ENCODE data around the gene ZNF768. TPM values are rescaled to one million over a fixed set of nuclear protein-coding genes. Genes with fewer than 3 reads are reported as not detected.

ZNF768 gene
- 37.5 to 47.8 TPM (median 45.5 TPM) in 5 replicates for total RNA-seq (2022; extraction: Qiagen RNA extraction)

DNA sequence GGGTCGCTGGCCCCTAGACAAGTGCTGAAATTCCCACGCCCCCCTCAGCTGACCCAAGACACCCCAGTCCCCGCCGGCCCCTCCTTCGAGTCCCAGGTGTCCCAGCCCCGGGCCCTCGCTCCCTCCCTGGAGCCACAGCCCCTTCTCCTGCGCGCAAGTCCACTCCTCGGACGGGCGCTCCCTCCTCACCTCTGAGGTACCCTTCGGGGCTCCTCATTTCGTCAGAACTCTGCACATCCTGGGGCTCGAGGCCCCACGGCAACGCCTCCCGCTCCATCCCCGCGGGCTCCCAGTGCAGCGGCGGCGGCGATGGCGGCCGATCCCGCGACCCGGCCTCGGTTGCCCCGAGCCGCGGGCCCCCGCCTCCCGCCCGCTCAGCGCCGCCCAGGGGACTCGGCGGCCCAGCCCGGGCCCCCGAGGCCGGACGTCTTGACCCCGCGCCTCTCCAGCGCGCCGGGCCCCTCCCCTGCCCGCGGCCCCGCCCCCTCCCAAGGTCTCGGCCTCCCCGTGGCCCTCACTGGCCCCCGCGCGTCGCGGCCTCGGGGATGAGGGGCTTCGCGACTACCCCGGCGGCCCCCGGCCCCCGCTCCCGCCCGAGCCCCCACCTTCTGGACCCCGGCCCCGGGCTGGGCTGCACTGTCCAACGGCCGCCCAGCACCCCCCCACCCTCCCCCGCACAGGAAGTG lies at the start of gene ZNF768:
Gene ZNF768 (minus strand): TSS at position 430 of the 686 bp plus-strand sequence. CDS start 153 bp downstream, at position 277.

DNA sequence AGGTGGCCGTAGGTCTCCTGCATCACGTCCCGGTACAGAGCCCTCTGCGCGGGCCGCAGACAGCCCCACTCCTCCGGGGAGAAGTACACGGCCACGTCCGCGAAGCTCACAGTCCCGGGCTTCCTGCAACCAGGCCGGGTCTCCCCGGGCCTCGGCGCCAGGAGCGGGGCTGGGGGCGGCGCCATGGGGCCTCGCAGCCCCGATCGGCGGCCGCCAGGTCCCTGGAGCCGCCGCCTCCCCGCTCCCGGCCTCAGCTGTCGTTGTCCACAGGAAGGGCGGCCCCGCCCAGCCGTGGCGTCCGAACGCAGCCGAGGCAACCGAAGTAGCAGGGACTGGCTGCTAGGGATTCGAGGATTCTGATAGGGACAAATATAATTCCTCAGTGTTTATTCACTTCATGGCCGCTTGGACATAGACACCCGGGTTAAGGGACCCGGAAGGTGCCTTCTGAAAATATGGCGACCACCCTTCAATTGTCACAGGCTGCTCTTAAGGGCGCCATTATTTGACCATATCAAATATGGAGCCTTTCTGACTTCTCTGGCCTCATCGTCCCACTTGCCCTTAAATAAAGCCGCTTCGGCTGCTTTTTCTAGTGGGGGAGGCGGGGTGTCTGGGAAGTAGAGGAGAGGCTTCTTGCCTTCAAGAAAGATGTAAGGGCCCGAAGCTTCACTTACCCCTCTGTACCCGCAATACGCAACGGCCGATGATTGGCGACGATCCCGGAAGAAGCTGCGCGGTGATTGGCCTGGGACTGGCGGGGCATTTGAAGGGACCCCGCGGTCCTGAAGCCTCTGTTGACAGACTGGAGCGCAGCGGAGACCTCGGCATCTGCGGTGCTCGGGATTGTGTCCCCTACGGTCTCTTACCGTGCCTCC lies 45.3 kb upstream of the ZNF768 start, which contains the start of gene ZNF688:
Gene ZNF688 (minus strand): TSS at position 270 of the 878 bp plus-strand sequence. CDS start 85 bp downstream, at position 185.

DNA sequence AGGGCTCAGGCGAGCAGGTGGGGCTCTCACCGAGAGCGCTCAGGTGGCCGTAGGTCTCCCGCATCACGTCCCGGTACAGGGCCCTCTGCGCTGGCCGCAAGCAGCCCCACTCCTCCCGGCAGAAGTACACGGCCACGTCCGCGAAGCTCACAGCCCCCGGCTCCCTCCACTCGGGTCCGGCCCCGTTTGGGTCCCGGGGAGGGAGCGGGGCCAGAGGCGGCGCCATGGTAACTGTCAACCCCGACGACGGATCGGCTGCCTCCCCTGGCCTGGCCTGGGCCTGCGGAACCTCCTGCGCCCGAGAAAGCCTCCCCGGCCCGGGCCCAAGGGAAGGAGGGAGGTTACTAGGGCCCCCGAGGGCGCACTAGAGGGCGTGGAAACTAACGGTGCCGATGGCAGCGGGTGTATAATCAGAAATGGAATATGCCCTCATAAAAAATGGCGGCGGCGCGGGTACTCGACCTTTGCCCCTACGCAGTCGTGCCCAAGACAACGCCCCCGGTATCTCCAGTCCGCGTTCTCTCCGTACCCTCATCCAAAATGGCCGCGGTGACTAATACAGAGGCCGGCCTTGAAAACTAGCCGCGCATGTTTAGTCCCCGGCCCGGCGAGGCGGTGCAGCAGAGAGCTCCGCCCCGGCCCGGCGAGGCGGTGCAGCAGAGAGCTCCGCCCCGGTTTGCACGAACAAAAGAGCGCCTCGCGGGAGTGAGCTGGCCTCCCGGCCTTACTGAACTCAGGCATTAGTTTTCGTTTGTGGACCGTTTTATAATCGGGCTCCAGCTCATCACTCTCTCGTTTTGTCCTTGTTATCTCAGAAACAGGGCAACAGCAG lies 31.8 kb upstream of the ZNF768 start, which contains the start of gene ZNF764:
Gene ZNF764 (minus strand): TSS at position 418 of the 832 bp plus-strand sequence. CDS start 192 bp downstream, at position 226.

DNA sequence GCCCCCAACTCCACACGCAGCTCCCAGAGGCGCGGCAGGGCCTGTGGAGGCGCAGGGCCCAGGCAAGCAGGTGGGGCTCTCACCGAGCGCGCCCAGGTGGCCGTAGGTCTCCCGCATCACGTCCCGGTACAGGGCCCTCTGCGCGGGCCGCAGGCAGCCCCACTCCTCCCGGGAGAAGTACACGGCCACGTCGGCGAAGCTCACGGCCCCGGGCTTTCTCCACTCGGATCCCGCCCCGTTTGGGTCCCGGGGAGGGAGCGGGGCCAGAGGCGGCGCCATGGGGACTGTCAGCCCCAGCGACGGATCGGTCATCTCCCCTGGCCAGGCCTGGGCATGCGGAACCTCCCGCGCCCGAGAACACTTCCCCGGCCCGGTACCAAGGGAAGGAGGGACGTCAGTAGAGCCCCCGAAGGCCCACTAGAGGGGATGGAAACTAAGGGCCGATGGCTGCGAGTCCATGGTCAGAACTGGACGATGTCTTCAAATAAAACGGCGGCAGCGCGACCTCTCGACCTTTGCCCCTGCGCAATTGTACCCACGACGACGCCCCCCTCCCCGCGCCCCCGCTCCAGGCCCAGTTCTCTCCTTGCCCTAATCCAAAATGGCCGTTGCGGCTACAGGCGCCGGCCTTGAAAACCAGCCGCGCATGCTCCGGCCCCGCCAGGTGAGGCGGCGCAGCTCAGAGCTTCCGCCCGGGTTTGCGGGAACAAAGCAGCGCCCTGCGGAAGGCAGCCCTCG lies 8.2 kb upstream of the ZNF768 start, which contains the start of gene ZNF747:
Gene ZNF747 (minus strand): TSS at position 491 of the 738 bp plus-strand sequence. CDS start 179 bp downstream, at position 312.

Other genes with a start within 250 kb of the ZNF768 start
- gene CD2BP2, start 171.3 kb downstream of the ZNF768 start, total RNA-seq (2022; extraction: Qiagen RNA extraction) = 64.5 to 69.9 TPM (median 66.8 TPM) in 5 replicates
- 21.2 to 32.4 TPM (median 29.5 TPM) in 5 replicates for gene TBC1D10B, start 156.1 kb downstream of the ZNF768 start, total RNA-seq (2022; extraction: Qiagen RNA extraction)
- 0.65 to 0.88 TPM in 2 of 5 replicates, not detected in the others for gene MYL11, start 151.8 kb downstream of the ZNF768 start, total RNA-seq (2022; extraction: Qiagen RNA extraction)
- gene SEPTIN1, start 144.0 kb downstream of the ZNF768 start, total RNA-seq (2022; extraction: Qiagen RNA extraction) = 1.00 to 2.6 TPM (median 1.9 TPM) in 5 replicates
- gene ZNF48, start 131.1 kb downstream of the ZNF768 start, total RNA-seq (2022; extraction: Qiagen RNA extraction) = 11.7 to 15.2 TPM (median 12.2 TPM) in 5 replicates
- gene ZNF771, start 119.0 kb downstream of the ZNF768 start, total RNA-seq (2022; extraction: Qiagen RNA extraction) = 2.8 to 6.1 TPM (median 5.3 TPM) in 5 replicates
- gene DCTPP1, start 96.5 kb downstream of the ZNF768 start, total RNA-seq (2022; extraction: Qiagen RNA extraction) = 95.7 to 126 TPM (median 123 TPM) in 5 replicates
- 45.9 to 48.4 TPM (median 47.4 TPM) in 5 replicates for gene SEPHS2, start 80.7 kb downstream of the ZNF768 start, total RNA-seq (2022; extraction: Qiagen RNA extraction)
- 0.03 to 0.21 TPM in 2 of 5 replicates, not detected in the others for gene ITGAL, start 53.8 kb downstream of the ZNF768 start, total RNA-seq (2022; extraction: Qiagen RNA extraction)
- 3.2 to 5.0 TPM (median 3.8 TPM) in 5 replicates for gene ZNF747, start 8.3 kb upstream of the ZNF768 start, total RNA-seq (2022; extraction: Qiagen RNA extraction)
- gene ZNF764, start 31.8 kb upstream of the ZNF768 start, total RNA-seq (2022; extraction: Qiagen RNA extraction) = 4.1 to 6.7 TPM (median 6.4 TPM) in 5 replicates
- gene ZNF688, start 45.1 kb upstream of the ZNF768 start, total RNA-seq (2022; extraction: Qiagen RNA extraction) = 4.9 to 8.7 TPM (median 6.6 TPM) in 5 replicates
- gene ZNF785, start 59.1 kb upstream of the ZNF768 start, total RNA-seq (2022; extraction: Qiagen RNA extraction) = not detected in 5 replicates
- 7.5 to 9.5 TPM (median 8.8 TPM) in 5 replicates for gene ZNF689, start 83.8 kb upstream of the ZNF768 start, total RNA-seq (2022; extraction: Qiagen RNA extraction)
- gene PRR14, start 124.4 kb upstream of the ZNF768 start, total RNA-seq (2022; extraction: Qiagen RNA extraction) = 20.1 to 25.5 TPM (median 22.5 TPM) in 5 replicates
- 29.6 to 43.8 TPM (median 40.0 TPM) in 5 replicates for gene FBRS, start 131.9 kb upstream of the ZNF768 start, total RNA-seq (2022; extraction: Qiagen RNA extraction)
- gene SRCAP, start 172.6 kb upstream of the ZNF768 start, total RNA-seq (2022; extraction: Qiagen RNA extraction) = 8.2 to 25.8 TPM (median 21.5 TPM) in 5 replicates
- gene PHKG2, start 221.9 kb upstream of the ZNF768 start, total RNA-seq (2022; extraction: Qiagen RNA extraction) = 20.8 to 31.7 TPM (median 29.7 TPM) in 5 replicates
- 5.5 to 9.4 TPM (median 8.9 TPM) in 5 replicates for gene CFAP119, start 235.5 kb upstream of the ZNF768 start, total RNA-seq (2022; extraction: Qiagen RNA extraction)
- gene RNF40, start 235.8 kb upstream of the ZNF768 start, total RNA-seq (2022; extraction: Qiagen RNA extraction) = 66.6 to 85.9 TPM (median 80.0 TPM) in 5 replicates